Keratinocyte (primary cell): ENCODE measurements around the gene SPINK13.

Experiments
- EZH2 ChIP-seq: IDR thresholded peaks from one replicate; pipeline ENCODE4 v1.6.1; 2012; ENCODE audit warnings: inconsistent platforms, mild to moderate bottlenecking, low read length, moderate library complexity
- TF ChIP-seq, protein P1 (sequence below), 3 experiments: IDR thresholded peaks in 1 of 3; conservative IDR thresholded peaks in 1 of 3; optimal IDR thresholded peaks in 1 of 3; 2 replicates in 2 of 3; 3 replicates in 1 of 3; pipeline versions ENCODE3 to v1.5.1; 2011; ENCODE audit warnings: low read length in 3 of 3, mild to moderate bottlenecking in 3 of 3, moderate library complexity in 2 of 3, control low read depth in 1 of 3, inconsistent platforms in 1 of 3; ENCODE audit not compliant: insufficient read depth in 2 of 3; ENCODE audit errors: extremely low read depth in 1 of 3

GRCh38 chr5:148237785-148238417, 30.7 kb upstream of the SPINK13 start:
- TF ChIP-seq, protein P1, sequence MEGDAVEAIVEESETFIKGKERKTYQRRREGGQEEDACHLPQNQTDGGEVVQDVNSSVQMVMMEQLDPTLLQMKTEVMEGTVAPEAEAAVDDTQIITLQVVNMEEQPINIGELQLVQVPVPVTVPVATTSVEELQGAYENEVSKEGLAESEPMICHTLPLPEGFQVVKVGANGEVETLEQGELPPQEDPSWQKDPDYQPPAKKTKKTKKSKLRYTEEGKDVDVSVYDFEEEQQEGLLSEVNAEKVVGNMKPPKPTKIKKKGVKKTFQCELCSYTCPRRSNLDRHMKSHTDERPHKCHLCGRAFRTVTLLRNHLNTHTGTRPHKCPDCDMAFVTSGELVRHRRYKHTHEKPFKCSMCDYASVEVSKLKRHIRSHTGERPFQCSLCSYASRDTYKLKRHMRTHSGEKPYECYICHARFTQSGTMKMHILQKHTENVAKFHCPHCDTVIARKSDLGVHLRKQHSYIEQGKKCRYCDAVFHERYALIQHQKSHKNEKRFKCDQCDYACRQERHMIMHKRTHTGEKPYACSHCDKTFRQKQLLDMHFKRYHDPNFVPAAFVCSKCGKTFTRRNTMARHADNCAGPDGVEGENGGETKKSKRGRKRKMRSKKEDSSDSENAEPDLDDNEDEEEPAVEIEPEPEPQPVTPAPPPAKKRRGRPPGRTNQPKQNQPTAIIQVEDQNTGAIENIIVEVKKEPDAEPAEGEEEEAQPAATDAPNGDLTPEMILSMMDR (optimal IDR thresholded peaks at IDR 0.05 in 1 of 3, IDR thresholded peaks at IDR 0.05 in 1 of 3, conservative IDR thresholded peaks at IDR 0.05 in 1 of 3; ENCODE audit: extremely low read depth in 1 of 3, insufficient read depth in 2 of 3, low read length in 3 of 3), result no peak
- TF ChIP-seq EZH2, result no peak
